Neural crest cell (in vitro differentiated cells): ENCODE measurements around the gene NKAIN2. TPM values are rescaled to one million over a fixed set of nuclear protein-coding genes. Genes with fewer than 3 reads are reported as not detected.

Experiments
- DNase-seq: peaks from one replicate; pipeline ENCODE4 v3.0.0; 2021; ENCODE audit warnings: low read depth, mixed read lengths, low spot score
- H3K27ac Mint-ChIP-seq: one replicate; pipeline ENCODE4 v1.8.0; 2021; ENCODE audit warnings: mild to moderate bottlenecking, mixed read lengths; ENCODE audit not compliant: unreplicated experiment
- H3K27me3 Mint-ChIP-seq: 2 replicates; pipeline ENCODE4 v1.8.0; 2021; ENCODE audit warnings: low read depth, mild to moderate bottlenecking, mixed read lengths
- H3K36me3 Mint-ChIP-seq: 2 replicates; pipeline ENCODE4 v1.8.0; 2021; ENCODE audit warnings: low read depth, mild to moderate bottlenecking, mixed read lengths
- H3K4me1 Mint-ChIP-seq: 2 replicates; pipeline ENCODE4 v1.8.0; 2021; ENCODE audit warnings: mixed read lengths
- H3K4me3 Mint-ChIP-seq: one replicate; pipeline ENCODE4 v1.8.0; 2021; ENCODE audit warnings: mild to moderate bottlenecking, mixed read lengths
- H3K9me3 Mint-ChIP-seq: 2 replicates; pipeline ENCODE4 v1.8.0; 2021; ENCODE audit warnings: mixed read lengths
- total RNA-seq: library from RNA; stranded (reverse); gene quantifications from 2 replicates; pipeline ENCODE4 v1.2.1, GENCODE V29; 2021
- TF ChIP-seq, protein P1 (sequence below): fragments of 200-600 bp; sonication (generic); conservative IDR thresholded peaks from 2 replicates; pipeline ENCODE4 v1.5.0; 2021; ENCODE audit warnings: antibody characterized with exemption, mild to moderate bottlenecking

NKAIN2 gene
- total RNA-seq, 1 donor from 2014 or later: 1.1 TPM

GRCh38 chr6:124799638-124800037, 996.0 kb downstream of the NKAIN2 start:
- Mint-ChIP-seq H3K36me3 (no peaks in the 10 kb centered on the region), H3K4me3 (no peak overlapping the region), H3K9me3 (no peaks in the 10 kb centered on the region), H3K27ac (no peak overlapping the region), H3K27me3 (no peaks in the 10 kb centered on the region), H3K4me1 (peaks cover 7% of the 10 kb centered on the region)
- TF ChIP-seq, protein P1, sequence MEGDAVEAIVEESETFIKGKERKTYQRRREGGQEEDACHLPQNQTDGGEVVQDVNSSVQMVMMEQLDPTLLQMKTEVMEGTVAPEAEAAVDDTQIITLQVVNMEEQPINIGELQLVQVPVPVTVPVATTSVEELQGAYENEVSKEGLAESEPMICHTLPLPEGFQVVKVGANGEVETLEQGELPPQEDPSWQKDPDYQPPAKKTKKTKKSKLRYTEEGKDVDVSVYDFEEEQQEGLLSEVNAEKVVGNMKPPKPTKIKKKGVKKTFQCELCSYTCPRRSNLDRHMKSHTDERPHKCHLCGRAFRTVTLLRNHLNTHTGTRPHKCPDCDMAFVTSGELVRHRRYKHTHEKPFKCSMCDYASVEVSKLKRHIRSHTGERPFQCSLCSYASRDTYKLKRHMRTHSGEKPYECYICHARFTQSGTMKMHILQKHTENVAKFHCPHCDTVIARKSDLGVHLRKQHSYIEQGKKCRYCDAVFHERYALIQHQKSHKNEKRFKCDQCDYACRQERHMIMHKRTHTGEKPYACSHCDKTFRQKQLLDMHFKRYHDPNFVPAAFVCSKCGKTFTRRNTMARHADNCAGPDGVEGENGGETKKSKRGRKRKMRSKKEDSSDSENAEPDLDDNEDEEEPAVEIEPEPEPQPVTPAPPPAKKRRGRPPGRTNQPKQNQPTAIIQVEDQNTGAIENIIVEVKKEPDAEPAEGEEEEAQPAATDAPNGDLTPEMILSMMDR: no peak
- no peak for DNase-seq

- TF ChIP-seq, protein P1: no peak
- Mint-ChIP-seq H3K36me3 (no peaks in the 10 kb centered on the region), H3K27me3 (no peaks in the 10 kb centered on the region), H3K9me3 (no peaks in the 10 kb centered on the region), H3K4me1 (peaks cover 7% of the 10 kb centered on the region), H3K4me3 (no peak overlapping the region), H3K27ac (no peak overlapping the region)
- DNase-seq: no peak
Measured at GRCh38 chr6:124800222-124800621, 996.6 kb downstream of the NKAIN2 start.

DNA sequence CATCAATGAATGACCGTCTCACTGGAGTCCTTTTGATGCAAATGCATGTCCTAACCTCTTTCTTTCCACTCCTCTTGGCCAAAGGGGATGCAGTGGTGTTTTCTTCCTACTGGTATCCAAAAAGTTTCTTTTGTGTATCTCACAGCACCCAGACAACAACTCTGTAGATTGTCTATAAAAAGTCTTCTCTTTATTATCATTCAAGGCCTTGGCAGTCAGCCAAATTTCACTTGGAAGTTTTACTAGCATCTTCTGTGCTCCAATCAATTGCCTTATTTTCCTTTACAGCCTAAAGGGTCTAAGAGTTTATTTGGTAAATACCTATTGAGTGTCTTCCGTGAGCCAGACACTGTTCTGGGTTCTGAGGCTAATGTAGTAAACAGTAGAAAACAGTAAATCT, 1008.4 kb downstream of the NKAIN2 start:
- Mint-ChIP-seq H3K9me3 (no peaks in the 10 kb centered on the region), H3K27ac (no peak overlapping the region), H3K36me3 (no peaks in the 10 kb centered on the region), H3K4me3 (no peak overlapping the region), H3K4me1 (peaks cover 9% of the 10 kb centered on the region), H3K27me3 (no peaks in the 10 kb centered on the region)
- no peak for DNase-seq
- TF ChIP-seq, protein P1: no peak

DNA sequence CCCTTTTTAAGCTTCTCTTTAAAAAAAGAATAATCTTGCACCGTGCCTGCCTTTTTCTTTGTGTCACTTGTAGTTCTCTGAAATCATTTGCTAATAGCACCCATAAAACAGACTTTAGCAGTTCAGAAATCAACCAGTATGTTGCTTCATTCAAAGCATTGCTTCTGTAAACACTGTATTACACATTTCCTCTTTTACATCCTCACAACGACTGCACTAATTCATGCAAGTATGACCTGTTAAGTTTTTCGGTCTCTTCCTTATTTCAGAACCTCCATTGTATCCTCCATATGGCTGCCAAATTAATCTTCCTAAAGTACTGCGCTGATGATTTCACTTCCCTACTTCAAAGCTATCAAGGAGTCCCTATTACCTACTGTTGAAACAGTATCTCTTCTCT, 1015.7 kb downstream of the NKAIN2 start:
- H3K36me3 Mint-ChIP-seq: no peaks in the 10 kb centered on the region
- H3K27ac Mint-ChIP-seq: no peak overlapping the region
- H3K4me3 Mint-ChIP-seq: no peak overlapping the region
- peaks cover 15% of the 10 kb centered on the region for H3K4me1 Mint-ChIP-seq
- no peak for DNase-seq
- TF ChIP-seq, protein P1: no peak
- H3K9me3 Mint-ChIP-seq: no peaks in the 10 kb centered on the region
- H3K27me3 Mint-ChIP-seq: no peaks in the 10 kb centered on the region

DNA sequence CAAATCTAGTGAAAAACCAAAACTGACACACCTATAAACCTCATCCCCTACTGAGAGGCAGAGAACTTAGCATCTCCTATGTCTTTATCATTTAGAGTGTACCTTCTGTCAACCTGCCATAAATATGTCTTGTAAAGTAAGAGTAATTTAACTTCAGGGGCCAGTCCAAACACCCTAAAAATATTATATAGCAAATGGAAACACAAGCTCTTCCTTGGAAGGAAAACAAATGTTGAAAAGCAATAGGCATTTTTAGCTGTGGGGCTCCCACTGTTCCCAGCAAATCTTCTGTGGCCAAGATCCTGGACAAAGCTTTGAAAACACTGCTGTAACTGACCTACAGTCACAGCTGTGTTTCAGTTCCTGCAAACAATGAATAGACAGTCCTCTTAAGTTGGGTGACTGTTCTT, 1018.5 kb downstream of the NKAIN2 start:
- Mint-ChIP-seq H3K27me3 (no peaks in the 10 kb centered on the region), H3K4me3 (no peak overlapping the region), H3K9me3 (no peaks in the 10 kb centered on the region), H3K27ac (no peak overlapping the region), H3K4me1 (peaks cover 15% of the 10 kb centered on the region), H3K36me3 (no peaks in the 10 kb centered on the region)
- TF ChIP-seq, protein P1: no peak
- no peak for DNase-seq

GRCh38 chr6:124822721-124823120, 1019.1 kb downstream of the NKAIN2 start:
- TF ChIP-seq, protein P1: no peak
- H3K36me3 Mint-ChIP-seq: no peaks in the 10 kb centered on the region
- peaks cover 15% of the 10 kb centered on the region for H3K4me1 Mint-ChIP-seq
- no peak overlapping the region for H3K27ac Mint-ChIP-seq
- no peak for DNase-seq
- no peaks in the 10 kb centered on the region for H3K27me3 Mint-ChIP-seq
- H3K4me3 Mint-ChIP-seq: no peak overlapping the region
- H3K9me3 Mint-ChIP-seq: no peaks in the 10 kb centered on the region
